Peyer's patch (tissue), 4 donors: ENCODE measurements around the gene LAMTOR2. TPM values are rescaled to one million over a fixed set of nuclear protein-coding genes. Genes with fewer than 3 reads are reported as not detected.

Experiments used
- DNase-seq, 3 donors: peaks; one replicate each; pipeline ENCODE4 v3.0.0-alpha.2; 2017 to 2019
- H3K27ac ChIP-seq, 4 donors: fragments of 200-600 bp; sonication (generic); one replicate each; pipeline ENCODE4 v1.5.1; 2016 to 2019
- H3K27me3 ChIP-seq, 2 donors: fragments of 200-600 bp; sonication (generic); one replicate each; pipeline ENCODE4 v1.5.1; 2019
- H3K36me3 ChIP-seq, 3 donors: fragments of 200-600 bp; sonication (generic); one replicate each; pipeline ENCODE4 v1.5.1; 2016 to 2019
- H3K4me1 ChIP-seq, 4 donors: fragments of 200-600 bp; sonication (generic); one replicate each; pipeline ENCODE4 v1.5.1; 2016 to 2019
- H3K4me3 ChIP-seq, 4 donors: fragments of 200-600 bp; sonication (generic); 1 replicate in 3 of 4; 2 replicates in 1 of 4; pipeline ENCODE4 v1.5.1; 2016 to 2019; ENCODE audit warnings: mild to moderate bottlenecking in 1 of 4
- H3K9me3 ChIP-seq, 4 donors: fragments of 200-600 bp; sonication (generic); one replicate each; pipeline ENCODE4 v1.5.1; 2016 to 2019; ENCODE audit warnings: mild to moderate bottlenecking in 1 of 4
- POLR2A ChIP-seq, 2 donors: fragments of 450-650 bp; IDR thresholded peaks; one replicate each; pipeline ENCODE4 v1.5.1; 2017; ENCODE audit warnings: antibody characterized with exemption in 2 of 2, mild to moderate bottlenecking in 2 of 2, moderate library complexity in 2 of 2
- total RNA-seq, 4 donors: library from RNA; depleted of rRNA; stranded (reverse); fragments of >200 nt; gene quantifications; one replicate each; pipeline ENCODE4 v1.1.0, GENCODE V29; 2016
- TF ChIP-seq, protein P1 (sequence below), 6 experiments: fragments of 450-650 bp in 4 of 6; fragments of 200-600 bp in 2 of 6; sonication (generic) in 1 of 6; IDR thresholded peaks; one replicate each; pipeline ENCODE4 v1.5.1; 2017 to 2019; ENCODE audit warnings: antibody characterized with exemption in 6 of 6, mild to moderate bottlenecking in 3 of 6, moderate library complexity in 1 of 6

Gene LAMTOR2
- total RNA-seq, 4 donors from 2014 or later = 40.4 to 75.5 (median 54.1) TPM

DNA sequence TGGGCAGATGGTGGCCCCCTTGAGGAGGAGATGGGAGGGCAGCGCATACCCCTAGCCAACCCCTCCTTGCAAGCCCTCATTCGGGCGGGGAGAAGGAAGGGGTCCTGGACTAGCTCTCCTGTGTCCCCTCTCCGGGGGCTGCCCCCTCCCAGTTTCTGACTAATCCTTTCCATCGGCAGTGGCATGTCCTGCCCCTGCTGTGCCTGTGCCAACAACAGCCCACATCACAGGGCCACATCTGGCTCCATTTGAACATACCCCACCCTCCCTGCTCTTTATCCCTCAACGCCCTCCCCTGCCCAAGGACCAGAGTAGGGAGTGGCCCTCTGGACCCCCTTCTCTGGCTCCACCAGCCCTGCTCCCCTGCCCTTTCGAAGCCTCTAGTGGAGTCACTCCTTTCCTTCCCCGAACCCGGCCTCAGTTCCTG lies 49.0 kb downstream of the LAMTOR2 start:
- TF ChIP-seq, protein P1, sequence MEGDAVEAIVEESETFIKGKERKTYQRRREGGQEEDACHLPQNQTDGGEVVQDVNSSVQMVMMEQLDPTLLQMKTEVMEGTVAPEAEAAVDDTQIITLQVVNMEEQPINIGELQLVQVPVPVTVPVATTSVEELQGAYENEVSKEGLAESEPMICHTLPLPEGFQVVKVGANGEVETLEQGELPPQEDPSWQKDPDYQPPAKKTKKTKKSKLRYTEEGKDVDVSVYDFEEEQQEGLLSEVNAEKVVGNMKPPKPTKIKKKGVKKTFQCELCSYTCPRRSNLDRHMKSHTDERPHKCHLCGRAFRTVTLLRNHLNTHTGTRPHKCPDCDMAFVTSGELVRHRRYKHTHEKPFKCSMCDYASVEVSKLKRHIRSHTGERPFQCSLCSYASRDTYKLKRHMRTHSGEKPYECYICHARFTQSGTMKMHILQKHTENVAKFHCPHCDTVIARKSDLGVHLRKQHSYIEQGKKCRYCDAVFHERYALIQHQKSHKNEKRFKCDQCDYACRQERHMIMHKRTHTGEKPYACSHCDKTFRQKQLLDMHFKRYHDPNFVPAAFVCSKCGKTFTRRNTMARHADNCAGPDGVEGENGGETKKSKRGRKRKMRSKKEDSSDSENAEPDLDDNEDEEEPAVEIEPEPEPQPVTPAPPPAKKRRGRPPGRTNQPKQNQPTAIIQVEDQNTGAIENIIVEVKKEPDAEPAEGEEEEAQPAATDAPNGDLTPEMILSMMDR (IDR thresholded peaks at IDR 0.05) = no peak
- no peak for TF ChIP-seq POLR2A (IDR thresholded peaks at IDR 0.05)
- H3K9me3 ChIP-seq = no peaks in the 10 kb centered on the region
- peak overlapping the region in 1 of 4 donors; percentile 13 for H3K4me3 ChIP-seq
- DNase-seq = no peak
- H3K27ac ChIP-seq = peak overlapping the region; percentile 76 to 95 (median 85)
- H3K27me3 ChIP-seq = no peaks in the 10 kb centered on the region
- peaks cover 10 to 73% (median 16%) of the 10 kb centered on the region in 4 donors for H3K4me1 ChIP-seq
- H3K36me3 ChIP-seq = no peaks in the 10 kb centered on the region

DNA sequence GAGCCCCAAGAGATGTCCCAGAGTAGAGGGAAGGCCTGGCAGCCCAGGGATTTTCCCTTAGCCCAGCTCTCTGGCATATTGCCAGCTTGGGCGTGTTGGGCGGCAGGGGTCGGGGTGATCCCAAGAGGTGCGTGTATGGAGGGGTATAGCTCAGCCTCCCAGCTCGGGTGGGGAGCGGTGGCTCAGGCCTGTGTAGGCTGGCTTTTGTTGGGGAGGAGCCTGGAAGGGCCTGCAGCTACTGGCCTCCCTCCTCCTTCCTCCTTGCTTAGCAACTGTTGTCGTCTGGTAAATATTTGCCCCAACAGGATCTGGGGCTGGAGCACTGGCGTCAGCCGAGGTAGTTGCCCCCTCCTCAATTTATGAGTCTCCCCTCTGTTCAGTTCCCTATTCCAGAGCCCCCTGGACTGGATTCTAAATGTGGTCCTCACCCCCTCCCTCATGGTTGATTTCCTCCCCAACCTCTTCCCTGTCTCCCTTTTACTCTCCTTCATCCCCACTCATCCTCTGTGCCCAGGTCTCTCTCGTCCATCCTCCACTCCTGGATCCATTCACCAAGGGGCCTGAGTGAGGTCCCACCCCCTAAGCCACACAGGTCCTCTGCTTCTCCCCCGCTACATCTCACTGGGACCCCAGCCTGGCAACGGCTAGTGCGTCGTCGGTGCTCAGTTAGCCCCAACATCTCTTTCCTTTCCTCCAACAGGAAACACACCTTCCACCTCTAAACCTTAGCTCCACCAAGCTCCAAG lies 49.7 kb downstream of the LAMTOR2 start:
- Histone ChIP-seq H3K27me3 (no peaks in the 10 kb centered on the region), H3K27ac (peak overlapping the region; percentile 76 to 95 (median 85)), H3K4me3 (peak overlapping the region in 1 of 4 donors; percentile 13), H3K9me3 (no peaks in the 10 kb centered on the region), H3K36me3 (no peaks in the 10 kb centered on the region), H3K4me1 (peaks cover 10 to 73% (median 16%) of the 10 kb centered on the region in 4 donors)
- TF ChIP-seq POLR2A (IDR thresholded peaks at IDR 0.05) = no peak
- TF ChIP-seq, protein P1 (IDR thresholded peaks at IDR 0.05) = no peak
- peak in 2 of 3 donors; percentile 74 to 81 for DNase-seq

GRCh38 chr1:156104861-156105832 lies 50.6 kb downstream of the LAMTOR2 start:
- H3K4me3 ChIP-seq = peak overlapping the region; percentile 34 to 51 (median 48)

GRCh38 chr1:156106624-156107488 lies 52.3 kb downstream of the LAMTOR2 start:
- Histone ChIP-seq H3K27ac (peak overlapping the region; percentile 76 to 95 (median 85)), H3K36me3 (no peaks in the 10 kb centered on the region), H3K4me1 (peaks cover 10 to 54% (median 16%) of the 10 kb centered on the region in 4 donors), H3K9me3 (no peaks in the 10 kb centered on the region), H3K4me3 (peak overlapping the region; percentile 34 to 51 (median 48)), H3K27me3 (no peaks in the 10 kb centered on the region)
- no peak for DNase-seq
- TF ChIP-seq, protein P1 (IDR thresholded peaks at IDR 0.05) = no peak
- TF ChIP-seq POLR2A (IDR thresholded peaks at IDR 0.05) = no peak

More at GRCh38 chr1:156104861-156105832, 50.6 kb downstream of the LAMTOR2 start:
- TF ChIP-seq, protein P1 (IDR thresholded peaks at IDR 0.05) = no peak
- TF ChIP-seq POLR2A (IDR thresholded peaks at IDR 0.05) = no peak
- Histone ChIP-seq H3K4me1 (peaks cover 10 to 69% (median 16%) of the 10 kb centered on the region in 4 donors), H3K27me3 (no peaks in the 10 kb centered on the region), H3K9me3 (no peaks in the 10 kb centered on the region), H3K36me3 (no peaks in the 10 kb centered on the region), H3K27ac (peak overlapping the region; percentile 76 to 95 (median 85))
- DNase-seq = no peak

DNA sequence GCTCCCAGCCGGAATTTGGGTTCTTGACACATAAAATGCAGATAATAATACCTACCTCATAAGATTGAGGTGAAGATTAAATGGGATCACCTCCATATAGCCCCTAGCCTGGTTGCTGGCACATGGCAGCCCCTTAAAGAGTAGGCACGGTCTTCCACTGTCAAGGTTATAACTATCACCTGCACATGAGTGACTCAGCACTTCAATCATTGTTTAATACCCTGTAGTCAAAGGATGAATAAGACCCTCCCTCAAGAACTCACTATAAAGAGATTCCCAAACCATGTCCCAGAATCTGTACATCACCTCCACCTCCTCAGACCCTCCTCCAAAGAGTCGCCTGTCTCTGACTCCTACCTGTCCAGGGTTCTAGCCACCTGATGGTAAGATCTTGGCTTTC lies 53.5 kb downstream of the LAMTOR2 start:
- no peaks in the 10 kb centered on the region for H3K9me3 ChIP-seq
- no peaks in the 10 kb centered on the region for H3K27me3 ChIP-seq
- peak overlapping the region in 1 of 4 donors; percentile 10 for H3K27ac ChIP-seq
- H3K4me1 ChIP-seq = peaks cover 10 to 42% (median 14%) of the 10 kb centered on the region in 4 donors
- DNase-seq = no peak
- no peak overlapping the region for H3K4me3 ChIP-seq
- no peaks in the 10 kb centered on the region for H3K36me3 ChIP-seq
- TF ChIP-seq, protein P1 (IDR thresholded peaks at IDR 0.05) = no peak
- no peak for TF ChIP-seq POLR2A (IDR thresholded peaks at IDR 0.05)
